GM10248 (cell line): ENCODE results near the gene NTRK1.
"Not testable (repeated sequence)": the region's sequence is repeated elsewhere in the genome, so short reads cannot be mapped to it uniquely, and the experiment has no call there.

Source experiments
- CTCF ChIA-PET: fragments of 300-600 bp; sonication (Branson Sonifier 250); formaldehyde crosslinking; extraction: SDS; loops from one replicate; lab custom pipeline; 2021; ENCODE audit warnings: antibody characterized with exemption; lab: Yijun Ruan, JAX
- POLR2A ChIA-PET: fragments of 350-650 bp; sonication (Branson Sonifier 250); formaldehyde crosslinking; extraction: SDS; loops from one replicate; lab custom pipeline; 2020; ENCODE audit warnings: antibody characterized with exemption; lab: Yijun Ruan, JAX
- DNase-seq: peaks from one replicate; pipeline ENCODE4 v3.0.0; 2012; ENCODE audit errors: extremely low spot score
- CTCF ChIP-seq: IDR thresholded peaks from 2 replicates; pipeline ENCODE4 v1.5.1; 2012; ENCODE audit warnings: mild to moderate bottlenecking, low read depth; ENCODE audit errors: extremely low read depth, missing control alignments, control extremely low read depth

The NTRK1 gene

DNA sequence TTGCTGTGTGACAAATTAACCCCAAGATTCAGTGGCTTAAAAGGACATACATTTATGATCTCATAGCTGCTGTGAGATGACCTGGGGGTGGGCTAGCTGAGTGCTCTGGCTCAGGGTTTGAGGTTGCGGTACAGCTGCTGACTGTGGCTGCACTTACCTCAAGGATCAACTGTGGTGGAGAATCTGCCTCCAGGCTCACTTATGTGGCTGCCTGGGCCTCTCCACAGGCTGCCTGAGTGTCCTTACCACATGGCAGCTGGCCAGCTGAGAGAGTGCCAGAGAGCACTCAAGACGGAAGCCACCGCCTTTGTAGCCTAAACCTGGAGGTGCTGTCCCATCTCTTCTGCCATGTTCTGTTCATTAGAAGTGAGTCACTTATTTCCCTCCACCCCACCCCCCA is 65.5 kb downstream of the NTRK1 start:
- ChIA-PET POLR2A (no interaction called here), CTCF (interaction anchor here (1.0 to 3.8 kb wide), 5 partner anchors 12 to 237 kb away, joined by 3 to 20 read pairs (median 4); partner anchors contain the start of gene PEAR1)
- DNase-seq, result no peak
- TF ChIP-seq CTCF, result no peak

GRCh38 chr1:156926695-156927094 is 66.0 kb downstream of the NTRK1 start:
- CTCF ChIA-PET, result interaction anchor here (0.7 to 3.8 kb wide), 9 partner anchors 10 to 238 kb away, joined by 3 to 20 read pairs (median 4); partner anchors contain the start of gene PEAR1
- DNase-seq, POLR2A ChIA-PET: not testable (repeated sequence)

- ChIA-PET POLR2A (no interaction called here), CTCF (interaction anchor here (0.7 to 3.8 kb wide), 24 partner anchors 10 to 299 kb away, joined by 3 to 20 read pairs (median 3); partner anchors contain the start of genes NTRK1 and PEAR1)
- DNase-seq, result peak; percentile 65
- TF ChIP-seq CTCF, result peak; percentile 67
Measured at GRCh38 chr1:156927215-156928042, 66.8 kb downstream of the NTRK1 start.

DNA sequence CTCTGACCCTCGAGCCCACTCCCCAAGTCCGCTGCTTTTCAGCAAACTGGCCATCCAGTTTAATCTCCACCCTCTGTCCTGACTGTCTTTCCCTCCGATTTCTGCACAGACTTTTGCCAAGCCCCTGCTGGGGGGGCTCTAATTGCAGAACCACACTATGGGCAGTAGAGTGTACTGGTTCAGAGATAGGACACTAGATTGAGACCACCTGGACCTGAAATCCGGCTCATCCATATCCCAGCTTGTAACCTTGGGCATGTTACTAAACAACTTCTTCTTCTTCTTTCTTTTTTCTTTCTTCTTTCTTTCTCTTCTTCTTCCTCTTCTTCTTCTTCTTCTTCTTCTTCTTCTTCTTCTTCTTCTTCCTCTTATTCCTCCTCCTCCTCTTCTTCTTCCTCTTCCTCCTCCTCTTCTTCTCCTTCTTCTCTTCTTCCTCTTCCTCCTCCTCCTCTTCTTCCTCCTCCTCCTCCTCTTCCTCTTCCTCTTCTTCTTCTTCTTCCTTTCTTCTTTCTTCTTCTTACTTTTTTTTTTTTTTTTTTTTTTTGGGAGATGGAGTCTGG is 67.5 kb downstream of the NTRK1 start:
- POLR2A ChIA-PET, result interaction anchor here (0.7 kb wide), 1 partner anchor 24 kb away, joined by 4 read pairs; no protein-coding TSS in a partner anchor
- no peak for TF ChIP-seq CTCF
- no peak for DNase-seq
- CTCF ChIA-PET, result interaction anchor here (0.7 to 3.8 kb wide), 20 partner anchors 9 to 300 kb away, joined by 3 to 20 read pairs (median 4); partner anchors contain the start of genes NTRK1 and PEAR1

DNA sequence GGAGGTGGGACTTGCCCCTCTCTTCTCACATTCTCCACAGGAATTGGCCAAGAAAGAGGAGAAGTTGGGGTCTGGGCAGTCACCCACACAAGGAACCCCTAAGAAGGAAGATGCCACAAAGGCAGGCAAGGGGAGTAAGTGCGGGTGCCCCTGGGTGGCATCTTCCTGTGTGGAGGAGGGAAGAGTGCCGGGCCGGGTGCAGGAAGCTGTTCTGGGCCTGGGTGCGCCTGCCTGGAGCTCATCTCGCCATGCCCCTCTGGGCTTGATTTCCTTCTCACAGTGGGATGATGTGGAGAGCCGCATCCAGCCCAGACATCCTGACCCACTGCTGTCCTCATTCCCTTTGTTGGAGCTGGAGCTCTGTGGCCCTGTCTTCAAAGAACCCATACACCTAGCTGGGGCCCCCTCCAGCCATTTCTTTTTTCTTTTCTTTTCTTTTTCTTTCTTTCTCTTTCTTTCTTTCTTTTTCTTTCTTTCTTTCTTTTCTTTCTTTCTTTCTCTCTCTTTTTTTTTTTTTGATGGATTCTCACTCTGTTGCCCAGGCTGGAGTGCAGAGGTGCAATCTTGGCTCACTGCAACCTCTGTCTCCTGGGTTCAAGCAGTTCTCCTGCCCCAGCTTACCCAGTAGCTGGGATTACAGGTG is 69.1 kb downstream of the NTRK1 start:
- DNase-seq, result no peak
- CTCF ChIA-PET, result interaction anchor here (1.1 to 1.4 kb wide), 2 partner anchors 19 to 240 kb away, joined by 3 to 4 read pairs; no protein-coding TSS in a partner anchor
- TF ChIP-seq CTCF, result no peak
- POLR2A ChIA-PET, result no interaction called here

DNA sequence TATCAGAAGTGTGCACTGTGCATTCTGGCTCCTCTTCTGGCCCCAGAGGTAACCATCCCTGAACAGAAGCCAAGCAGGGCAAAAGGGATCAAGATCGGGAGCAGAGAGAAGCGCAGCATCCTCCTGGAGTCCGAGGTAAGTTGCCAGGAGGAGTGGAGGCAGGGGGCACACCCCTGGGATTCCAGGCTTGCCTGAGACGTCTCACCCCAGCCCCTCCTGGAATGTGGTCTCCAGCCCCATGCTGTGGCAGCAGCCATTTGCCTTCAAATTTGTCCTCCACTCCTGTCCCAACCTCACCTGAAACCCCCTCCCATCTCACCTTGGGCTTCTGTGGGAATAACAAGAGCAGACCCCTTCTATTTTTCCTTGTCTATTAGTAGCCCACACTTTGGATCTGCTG is 69.8 kb downstream of the NTRK1 start:
- TF ChIP-seq CTCF, result no peak
- DNase-seq, result no peak
- CTCF ChIA-PET, result interaction anchor here (1.1 to 2.4 kb wide), 2 partner anchors 38 to 241 kb away, joined by 3 to 7 read pairs; no protein-coding TSS in a partner anchor
- POLR2A ChIA-PET, result no interaction called here
